Activated CD8-positive, alpha-beta memory T cell treated with anti-CD3 and anti-CD28 coated beads, Interleukin-2, amount 50 U/mL, for 48 hours (primary cell): ENCODE measurements around the gene MRO.
"Not testable (repeated sequence)": the region's sequence is repeated elsewhere in the genome, so short reads cannot be mapped to it uniquely, and the experiment has no call there.

Experiments used
- DNase-seq: peaks from one replicate; pipeline ENCODE4 v3.0.0-alpha.2; 2020

MRO gene

DNA sequence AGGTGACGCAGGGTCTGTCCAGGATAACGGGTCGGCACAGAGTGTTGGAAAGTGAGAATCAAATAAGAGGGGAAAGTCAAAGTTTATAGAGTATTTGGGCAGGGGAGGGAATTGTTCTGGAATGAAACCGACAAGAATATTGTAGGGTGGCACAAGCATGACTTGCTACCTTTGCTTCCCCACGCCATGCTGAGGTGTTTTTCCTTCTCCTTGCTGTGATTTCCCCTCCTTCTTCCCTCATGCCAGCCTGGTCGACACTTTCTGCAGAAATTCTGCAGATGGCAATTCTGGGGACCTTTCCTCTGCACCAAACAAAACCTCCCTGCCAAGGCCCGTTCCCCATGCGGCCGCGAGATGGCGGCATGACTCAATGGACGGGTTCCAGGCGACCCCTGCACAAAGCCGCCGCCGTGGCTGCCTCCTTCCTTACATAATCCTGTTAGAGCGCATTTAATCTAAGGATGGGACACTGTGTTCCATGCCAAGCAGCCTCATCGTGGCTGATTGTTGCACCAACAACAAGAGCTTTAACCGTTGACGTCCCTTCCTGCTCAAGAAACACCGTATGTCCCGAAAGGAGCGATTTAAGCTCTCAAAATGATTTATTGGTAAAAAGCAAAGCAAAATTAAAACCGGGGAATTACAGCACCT, at the start of gene MRO:
MRO (minus strand) TSS at position 289 of the 651 bp plus-strand sequence. CDS start 10,616 bp downstream, outside the sequence.
- peak; percentile 89 for DNase-seq

GRCh38 chr18:50869150-50869549, 49.3 kb upstream of the MRO start:
- no peak for DNase-seq

GRCh38 chr18:50866765-50867164, 46.9 kb upstream of the MRO start:
- DNase-seq: no peak

DNA sequence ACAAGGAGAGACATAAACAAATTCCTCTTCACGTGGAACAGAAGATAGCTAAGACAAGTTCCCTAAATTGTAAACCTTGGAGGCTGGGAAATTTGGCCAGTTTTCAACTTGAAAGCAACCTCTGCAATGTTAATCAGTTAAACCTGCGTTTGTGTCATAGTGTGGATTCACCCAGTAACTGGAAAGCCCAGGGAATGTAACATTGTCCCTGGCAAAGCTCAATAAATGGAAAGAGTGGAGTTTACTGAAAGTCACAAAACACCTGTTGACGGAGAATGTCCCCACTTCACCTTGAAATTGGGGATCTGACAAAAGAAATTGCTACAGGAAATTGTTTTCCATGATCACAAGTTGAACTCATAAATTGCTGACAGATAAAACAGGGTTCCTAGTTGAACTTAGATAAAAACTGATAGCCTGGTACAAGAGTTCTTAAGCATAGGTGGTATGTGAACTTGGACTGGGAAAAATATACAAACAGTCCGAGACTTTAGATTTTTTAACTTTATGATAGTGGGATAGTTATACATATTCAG, 44.1 kb upstream of the MRO start:
- DNase-seq: no peak

- no peak for DNase-seq
Measured at GRCh38 chr18:50862401-50862800, 42.6 kb upstream of the MRO start.

GRCh38 chr18:50861617-50862016, 41.8 kb upstream of the MRO start:
- DNase-seq: no peak

- no peak for DNase-seq
Measured at GRCh38 chr18:50859793-50860555, 40.2 kb upstream of the MRO start.

GRCh38 chr18:50857694-50858093, 37.9 kb upstream of the MRO start:
- DNase-seq: no peak

DNA sequence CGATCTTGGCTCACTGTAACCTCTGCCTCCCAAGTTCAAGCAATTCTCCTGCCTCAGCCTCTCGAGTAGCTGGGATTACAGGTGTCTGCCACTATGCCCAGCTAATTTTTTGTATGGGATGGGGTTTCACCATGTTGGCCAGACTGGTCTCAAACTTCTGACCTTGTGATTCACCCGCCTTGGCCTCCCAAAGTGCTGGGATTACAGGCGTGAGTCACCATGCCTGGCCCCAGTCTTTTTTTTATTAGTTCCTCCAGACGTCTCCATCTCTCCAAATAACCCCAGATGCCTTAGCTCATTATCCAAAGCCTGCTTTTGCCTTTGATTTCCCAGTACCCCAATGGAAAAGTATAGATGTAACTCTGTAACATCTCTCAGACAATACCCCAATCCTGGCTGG, 37.4 kb upstream of the MRO start:
- DNase-seq: not testable (repeated sequence)

DNA sequence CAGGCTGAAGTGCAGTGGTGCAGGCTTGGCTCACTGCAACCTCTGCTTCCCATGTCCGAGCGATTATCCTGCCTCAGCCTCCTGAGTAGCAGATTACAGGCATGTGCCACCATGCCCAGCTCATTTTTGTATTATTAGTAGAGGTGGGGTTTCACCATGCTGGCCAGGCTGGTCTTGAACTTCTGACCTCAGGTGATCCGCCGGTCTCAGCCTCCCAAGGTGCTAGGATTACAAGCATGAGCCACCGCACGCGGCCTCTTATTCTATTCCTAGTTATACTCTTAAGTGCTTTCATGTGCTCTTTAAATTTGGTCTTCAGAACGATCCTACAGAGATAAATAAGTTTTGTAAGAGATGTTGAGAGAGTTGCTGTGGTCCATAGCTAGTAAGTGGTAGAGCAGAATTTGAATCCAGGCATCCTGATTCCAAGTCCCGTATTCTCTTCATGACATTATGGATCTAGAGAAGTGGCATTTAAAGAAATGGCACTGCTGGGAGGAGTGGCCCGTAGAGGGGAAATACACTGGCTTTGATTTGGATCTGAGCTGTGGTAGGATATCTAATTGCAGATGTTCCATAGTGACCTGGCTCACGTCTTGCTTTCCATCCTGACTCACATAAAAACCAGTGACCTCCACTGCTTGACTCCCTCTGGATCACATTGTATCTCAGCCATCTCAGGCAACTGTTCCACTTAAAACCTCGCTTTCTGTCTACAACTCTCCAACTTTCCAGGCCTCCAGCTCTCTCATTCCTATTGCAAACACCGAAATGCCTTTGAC, 36.4 kb upstream of the MRO start:
- no peak for DNase-seq

DNA sequence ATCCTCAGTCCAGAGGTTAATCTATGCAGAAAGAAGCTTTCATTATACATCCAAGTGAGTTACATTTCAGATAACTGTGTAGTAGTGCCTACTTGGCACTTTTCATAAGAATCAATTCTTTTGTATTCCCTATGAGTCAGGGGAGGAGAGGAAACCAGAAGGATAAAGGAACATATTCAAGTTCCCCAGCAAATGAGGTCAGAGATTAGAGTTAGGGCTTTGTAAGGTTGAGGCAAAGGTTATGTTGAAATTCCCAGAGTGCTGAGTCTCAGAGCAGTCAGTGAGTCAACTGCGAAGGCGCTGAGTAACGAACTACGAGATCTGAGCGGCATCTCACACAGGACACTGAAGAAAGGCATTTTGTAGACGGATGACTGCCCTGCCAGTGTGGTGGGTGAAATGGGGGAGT, 34.1 kb upstream of the MRO start:
- no peak for DNase-seq

- DNase-seq: no peak
Measured at GRCh38 chr18:50850307-50851065, 30.7 kb upstream of the MRO start.

- no peak for DNase-seq
Measured at GRCh38 chr18:50849419-50849821, 29.6 kb upstream of the MRO start.

- DNase-seq: no peak
Measured at GRCh38 chr18:50848991-50849390, 29.2 kb upstream of the MRO start.

- no peak for DNase-seq
Measured at GRCh38 chr18:50848061-50848551, 28.3 kb upstream of the MRO start.

GRCh38 chr18:50847192-50847591, 27.4 kb upstream of the MRO start:
- DNase-seq: no peak

DNA sequence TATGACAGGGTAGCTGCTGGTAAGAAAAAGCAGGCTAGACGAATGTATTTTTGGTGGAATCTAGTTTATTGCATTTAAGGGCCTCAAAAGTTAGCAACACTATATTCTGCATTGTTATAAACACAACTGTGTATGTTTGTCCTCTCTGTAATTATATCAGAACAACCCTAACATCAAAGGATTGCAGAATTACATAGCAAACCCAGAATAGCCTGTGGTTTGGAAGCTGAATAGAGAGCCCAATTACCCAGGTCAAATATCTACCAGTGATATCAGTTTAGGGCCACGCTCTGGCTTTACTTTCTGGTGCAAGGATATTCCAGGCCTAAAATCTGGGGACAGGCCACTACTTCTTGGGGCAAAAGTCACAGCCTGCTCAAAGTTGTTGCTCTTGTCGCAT, 25.1 kb upstream of the MRO start:
- DNase-seq: no peak

DNA sequence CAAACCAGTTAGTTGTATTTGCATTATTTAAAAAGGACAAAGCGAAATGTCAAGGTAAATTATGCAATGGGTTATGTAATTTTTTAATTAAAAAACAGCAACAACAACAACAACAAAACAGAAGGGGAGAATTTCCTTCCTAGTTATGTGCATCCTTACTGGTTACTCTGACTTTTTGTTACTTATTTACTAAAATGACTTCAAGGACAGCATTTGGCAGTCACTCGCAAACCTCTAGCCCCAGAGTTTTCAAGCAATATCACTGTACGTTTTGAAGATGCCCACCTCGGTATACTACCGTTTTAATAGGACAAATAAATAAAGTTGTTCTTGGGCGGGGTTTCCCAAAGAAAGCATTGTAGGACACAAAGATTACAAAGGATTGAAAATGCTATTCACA, 24.7 kb upstream of the MRO start:
- DNase-seq: no peak

DNA sequence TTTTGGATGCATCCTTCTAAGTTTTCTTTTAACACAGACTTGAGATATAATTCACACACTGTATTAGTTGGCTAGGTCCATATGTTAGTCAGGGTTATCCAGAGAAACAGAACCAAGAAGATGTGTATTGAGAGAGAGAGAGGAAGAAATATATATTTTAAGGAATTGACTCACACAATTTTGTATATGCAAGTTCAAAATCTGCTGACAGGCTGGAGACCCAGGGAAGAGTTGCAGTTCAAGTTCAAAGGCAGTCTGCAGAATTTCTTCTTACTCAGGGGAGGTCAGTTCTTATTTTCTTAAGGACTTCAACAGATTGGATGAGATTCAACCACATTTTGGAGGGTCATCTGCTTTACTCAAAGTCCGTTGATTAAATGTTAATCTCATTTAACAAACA, 23.0 kb upstream of the MRO start:
- no peak for DNase-seq

DNA sequence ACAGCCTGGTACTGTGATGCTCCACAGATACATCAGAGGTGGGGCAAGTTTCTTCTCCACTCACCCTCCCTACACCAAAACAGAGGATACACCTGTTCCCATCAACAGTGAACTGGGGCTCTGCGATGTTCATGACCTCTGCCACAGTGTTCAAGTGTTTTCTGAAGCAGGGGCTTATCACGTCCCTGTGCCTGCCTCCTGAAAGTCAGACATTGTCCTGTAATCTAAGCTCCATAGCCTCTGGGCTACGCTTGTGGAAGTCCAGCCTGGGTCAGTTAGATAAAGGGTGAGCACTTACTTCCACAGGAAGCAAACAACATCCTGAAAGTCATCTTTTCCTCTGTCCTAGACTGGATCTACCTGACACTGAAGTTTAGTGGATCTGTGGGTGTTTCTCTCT, 20.2 kb upstream of the MRO start:
- no peak for DNase-seq

- no peak for DNase-seq
Measured at GRCh38 chr18:50839341-50839740, 19.5 kb upstream of the MRO start.

DNA sequence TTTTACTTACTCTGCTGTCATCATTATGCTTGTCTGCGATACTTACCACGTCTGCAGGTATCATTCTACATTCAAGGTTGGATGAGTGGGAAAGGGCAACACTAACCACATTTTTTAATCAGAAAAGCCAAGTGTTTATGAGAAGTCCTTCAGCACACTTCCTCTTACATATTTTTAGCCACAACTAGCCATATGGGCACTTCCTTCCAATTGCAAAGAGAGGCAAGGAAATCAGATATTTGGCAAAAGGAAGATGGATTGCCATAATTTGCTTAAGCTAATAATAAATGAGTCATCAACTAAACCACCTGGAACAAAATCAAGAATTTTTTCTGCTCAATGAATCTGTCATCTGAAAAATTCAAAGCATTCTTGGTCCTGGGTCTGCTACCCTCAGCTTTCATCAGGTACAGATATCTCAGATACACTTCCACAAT, 16.7 kb upstream of the MRO start:
- DNase-seq: no peak

DNA sequence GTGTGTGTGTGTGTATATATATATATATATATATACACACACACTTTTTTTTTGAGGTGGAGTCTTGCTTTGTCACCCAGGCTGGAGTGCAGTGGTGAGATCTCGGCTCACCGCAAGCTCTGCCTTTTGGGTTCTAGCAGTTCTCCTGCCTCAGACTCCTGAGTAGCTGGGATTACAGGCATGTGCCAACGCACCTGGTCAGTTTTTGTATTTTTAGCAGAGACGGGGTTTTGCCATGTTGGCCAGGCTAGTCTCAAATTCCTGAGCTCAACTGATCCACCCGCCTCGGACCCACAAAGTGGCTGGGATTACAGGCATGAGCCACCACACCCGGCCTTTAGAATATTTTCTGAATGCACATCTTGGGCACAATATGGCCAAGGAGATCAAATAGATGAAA, 13.7 kb upstream of the MRO start:
- not testable (repeated sequence) for DNase-seq
